ENCODE measurements around the gene RAB2B. TPM values are rescaled to one million over a fixed set of nuclear protein-coding genes. Genes with fewer than 3 reads are reported as not detected.

The RAB2B gene
- total and polyA plus RNA-seq, 7 donors: 6.7 to 28.5 (median 22.7) TPM

DNA sequence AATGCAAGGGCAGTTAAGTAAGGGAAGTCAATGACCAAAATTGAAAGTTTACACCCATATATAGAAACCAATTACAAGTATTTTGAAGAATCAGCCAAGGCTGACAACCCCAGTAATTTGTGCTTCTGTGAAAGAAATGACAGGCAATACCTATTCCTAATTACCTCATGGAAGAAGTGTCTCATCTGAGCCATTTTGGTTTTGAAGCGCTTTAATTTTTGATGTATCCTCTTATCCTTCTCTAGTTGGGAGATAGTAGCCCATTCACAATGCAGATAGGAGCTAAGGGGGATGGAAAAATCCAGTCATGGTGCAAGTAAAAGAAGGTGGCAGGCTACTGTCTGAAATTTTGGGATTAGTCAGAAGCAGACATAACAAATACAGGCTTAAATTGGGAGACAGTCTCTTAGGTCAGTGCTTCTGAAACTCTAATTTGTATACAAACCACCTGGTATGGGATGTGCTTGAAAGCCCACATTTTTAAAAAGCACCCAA, 62.6 kb downstream of the RAB2B start:
- intact Hi-C loops (cut with DNase I): no loop called here
- H3K27me3 ChIP-seq: no peaks in the 10 kb centered on the region
- no peak overlapping the region for H3K4me3 ChIP-seq
- H3K4me1 ChIP-seq: no peaks in the 10 kb centered on the region
- DNase-seq: no peak
- no peak overlapping the region for H3K27ac ChIP-seq
- H3K36me3 ChIP-seq: peaks cover 45 to 94% (median 56%) of the 10 kb centered on the region in 4 donors
- H3K9me3 ChIP-seq: no peaks in the 10 kb centered on the region
- WGBS, 2 donors: 89 to 95% methylated on average over 1 of the region's 1 CpG
- TF ChIP-seq EP300 (IDR thresholded peaks at IDR 0.05) (no peak), POLR2A (IDR thresholded peaks at IDR 0.05) (no peak), POLR2AphosphoS5 (IDR thresholded peaks at IDR 0.05) (no peak)
- TF ChIP-seq, protein P1, sequence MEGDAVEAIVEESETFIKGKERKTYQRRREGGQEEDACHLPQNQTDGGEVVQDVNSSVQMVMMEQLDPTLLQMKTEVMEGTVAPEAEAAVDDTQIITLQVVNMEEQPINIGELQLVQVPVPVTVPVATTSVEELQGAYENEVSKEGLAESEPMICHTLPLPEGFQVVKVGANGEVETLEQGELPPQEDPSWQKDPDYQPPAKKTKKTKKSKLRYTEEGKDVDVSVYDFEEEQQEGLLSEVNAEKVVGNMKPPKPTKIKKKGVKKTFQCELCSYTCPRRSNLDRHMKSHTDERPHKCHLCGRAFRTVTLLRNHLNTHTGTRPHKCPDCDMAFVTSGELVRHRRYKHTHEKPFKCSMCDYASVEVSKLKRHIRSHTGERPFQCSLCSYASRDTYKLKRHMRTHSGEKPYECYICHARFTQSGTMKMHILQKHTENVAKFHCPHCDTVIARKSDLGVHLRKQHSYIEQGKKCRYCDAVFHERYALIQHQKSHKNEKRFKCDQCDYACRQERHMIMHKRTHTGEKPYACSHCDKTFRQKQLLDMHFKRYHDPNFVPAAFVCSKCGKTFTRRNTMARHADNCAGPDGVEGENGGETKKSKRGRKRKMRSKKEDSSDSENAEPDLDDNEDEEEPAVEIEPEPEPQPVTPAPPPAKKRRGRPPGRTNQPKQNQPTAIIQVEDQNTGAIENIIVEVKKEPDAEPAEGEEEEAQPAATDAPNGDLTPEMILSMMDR (IDR thresholded peaks at IDR 0.05): no peak

Small RNA genes within 50 kb of the gene (small RNA-seq; reads per million reads assigned to genes)
- 0 reads per million in 3 donors for gene RN7SL650P

Other genes with a start within 250 kb of the RAB2B start
- 100 to 1,000 TPM; 365 to 449 (median 404) TPM for gene HNRNPC, start 207.5 kb downstream of the RAB2B start, total RNA-seq
- 100 to 1,000 TPM; 369 to 645 (median 419) TPM for gene HNRNPC, start 207.5 kb downstream of the RAB2B start, polyA plus RNA-seq
- gene RPGRIP1, start 196.9 kb downstream of the RAB2B start, total RNA-seq: under 1 TPM in 1 of 4 donors, not detected in 3; 0.27 TPM
- under 1 TPM; 0.25 to 0.60 (median 0.46) TPM for gene RPGRIP1, start 196.9 kb downstream of the RAB2B start, polyA plus RNA-seq
- 10 to 100 TPM; 62.0 to 77.1 (median 69.1) TPM for gene SUPT16H, start 92.9 kb downstream of the RAB2B start, total RNA-seq
- gene SUPT16H, start 92.9 kb downstream of the RAB2B start, polyA plus RNA-seq: 10 to 100 TPM; 27.5 to 66.3 (median 30.6) TPM
- 10 to 100 TPM; 36.0 to 53.5 (median 44.8) TPM for gene CHD8, start 20.8 kb downstream of the RAB2B start, total RNA-seq
- gene CHD8, start 20.8 kb downstream of the RAB2B start, polyA plus RNA-seq: 10 to 100 TPM in 2 of 3 donors, 1 to 10 TPM in 1; 9.0 to 32.9 (median 10.2) TPM
- gene TOX4, start 236 bp upstream of the RAB2B start, total RNA-seq: 10 to 100 TPM; 40.0 to 71.8 (median 48.5) TPM
- gene TOX4, start 236 bp upstream of the RAB2B start, polyA plus RNA-seq: 10 to 100 TPM; 22.2 to 34.2 (median 32.2) TPM
- 10 to 100 TPM; 60.9 to 84.9 (median 75.4) TPM for gene METTL3, start 34.4 kb upstream of the RAB2B start, total RNA-seq
- gene METTL3, start 34.4 kb upstream of the RAB2B start, polyA plus RNA-seq: 10 to 100 TPM in 1 of 3 donors, 1 to 10 TPM in 2; 5.4 to 33.5 (median 9.0) TPM
- 10 to 100 TPM; 12.8 to 15.8 (median 14.1) TPM for gene SALL2, start 49.4 kb upstream of the RAB2B start, total RNA-seq
- 1 to 10 TPM in 1 of 3 donors, under 1 TPM in 2; 0.46 to 2.9 (median 0.60) TPM for gene SALL2, start 49.4 kb upstream of the RAB2B start, polyA plus RNA-seq
- not detected for gene OR10G3, start 103.1 kb upstream of the RAB2B start, total RNA-seq
- not detected for gene OR10G3, start 103.1 kb upstream of the RAB2B start, polyA plus RNA-seq
- not detected for gene OR10G2, start 158.0 kb upstream of the RAB2B start, total RNA-seq
- not detected for gene OR10G2, start 158.0 kb upstream of the RAB2B start, polyA plus RNA-seq
- not detected for gene OR4E2, start 176.9 kb upstream of the RAB2B start, total RNA-seq
- gene OR4E2, start 176.9 kb upstream of the RAB2B start, polyA plus RNA-seq: not detected
- gene OR4E1, start 196.9 kb upstream of the RAB2B start, total RNA-seq: not detected
- gene OR4E1, start 196.9 kb upstream of the RAB2B start, polyA plus RNA-seq: not detected